NCI-H526 (cell line): Measurements from ENCODE around the gene SLX9.
"Not testable (repeated sequence)": the region's sequence is repeated elsewhere in the genome, so short reads cannot be mapped to it uniquely, and the experiment has no call there.

Experiments used
- DNase-seq, 2 experiments: peaks; one replicate each; lab custom pipeline; 2025; lab: John Stamatoyannopoulos, UW

The SLX9 gene

DNA sequence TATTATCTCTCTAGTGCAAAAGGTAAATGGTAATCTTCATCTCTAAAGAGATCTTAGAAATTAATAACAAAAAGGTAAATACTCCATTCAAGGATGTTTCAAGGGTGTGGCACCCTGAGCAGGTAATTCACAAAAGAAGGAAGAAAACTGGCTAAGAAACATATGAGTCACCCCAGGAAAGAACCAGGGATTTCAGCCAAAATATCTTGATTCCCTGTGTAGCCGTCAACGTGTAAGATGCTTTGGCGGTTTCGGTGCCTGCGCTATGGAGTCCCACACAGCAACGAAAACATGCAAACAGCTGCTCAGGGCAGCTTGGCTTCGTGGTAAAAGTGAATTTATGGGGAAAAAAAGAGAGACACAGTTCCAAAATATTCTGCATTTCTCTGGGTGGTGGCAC lies 22.9 kb upstream of the SLX9 start:
- DNase-seq, result no peak

DNA sequence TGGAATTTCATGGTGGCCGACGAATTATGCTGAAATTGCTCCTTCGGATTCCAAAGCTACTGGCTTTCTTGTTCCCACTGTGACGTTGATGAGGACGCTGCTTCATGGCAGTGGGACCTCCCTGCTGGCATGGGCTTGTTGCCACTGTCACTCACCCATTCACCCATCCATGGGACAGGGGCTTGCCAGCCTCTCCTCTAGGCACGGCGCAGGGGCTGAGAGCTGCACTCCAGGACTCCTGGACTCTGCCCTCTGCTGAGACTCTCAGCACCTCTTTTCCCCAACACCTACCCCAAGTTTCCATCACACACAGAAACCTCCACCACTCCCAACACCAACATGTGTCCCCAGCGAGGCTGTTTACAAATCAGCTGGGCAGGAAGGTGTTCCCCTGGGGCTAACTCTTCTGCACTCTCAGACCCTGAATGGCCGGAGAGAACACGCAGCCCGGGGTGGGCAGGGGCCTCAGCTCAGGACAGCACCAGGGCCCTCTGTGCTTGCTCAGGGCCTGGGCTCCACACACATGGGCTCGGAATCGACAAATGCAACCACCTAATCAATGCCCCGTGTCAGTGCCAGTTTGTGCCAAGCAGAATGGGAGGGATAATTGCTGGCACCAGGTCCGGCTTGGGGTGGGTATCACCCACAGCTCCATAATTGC lies 22.3 kb upstream of the SLX9 start:
- no peak for DNase-seq

DNA sequence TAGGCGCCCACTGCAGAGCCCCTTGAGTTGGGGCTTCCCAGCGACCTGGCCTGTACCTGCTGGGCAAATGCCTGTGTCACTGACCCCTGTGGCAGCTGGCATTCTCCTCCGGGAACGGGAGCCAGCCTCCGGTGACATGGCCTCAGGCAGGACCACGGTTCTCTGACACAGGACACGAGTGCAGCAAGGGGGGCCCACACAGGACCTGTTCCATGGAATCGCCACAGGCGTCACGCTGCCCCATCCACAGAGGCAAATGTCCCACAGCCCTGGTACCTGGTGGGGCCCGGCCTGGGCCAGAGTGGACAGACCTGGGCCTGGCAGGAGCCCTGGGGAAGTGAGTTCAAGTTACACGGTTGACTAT lies 21.7 kb upstream of the SLX9 start:
- no peak for DNase-seq

DNA sequence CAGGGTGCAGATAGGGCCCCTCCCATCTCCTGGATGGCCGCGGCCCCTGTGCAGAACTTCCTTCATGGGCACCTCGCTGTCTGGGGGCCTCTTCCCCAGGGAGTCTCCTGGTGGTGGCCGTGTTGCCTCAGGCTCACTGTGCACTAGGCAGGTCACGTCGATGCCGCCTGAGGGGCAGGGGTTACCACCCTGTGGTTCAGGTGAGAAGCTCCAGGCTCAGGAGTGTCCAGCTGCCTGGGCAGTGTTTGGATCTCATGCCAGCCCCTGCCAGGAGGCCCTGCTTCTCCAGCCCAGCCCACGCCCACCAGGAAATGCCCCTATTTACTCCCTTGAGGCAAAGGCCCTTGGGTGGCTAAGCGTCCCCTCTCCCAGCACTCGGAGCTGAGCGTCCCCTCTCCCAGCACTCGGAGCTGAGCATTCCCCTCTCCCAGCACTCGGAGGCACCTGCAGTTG lies 21.2 kb upstream of the SLX9 start:
- no peak for DNase-seq

DNA sequence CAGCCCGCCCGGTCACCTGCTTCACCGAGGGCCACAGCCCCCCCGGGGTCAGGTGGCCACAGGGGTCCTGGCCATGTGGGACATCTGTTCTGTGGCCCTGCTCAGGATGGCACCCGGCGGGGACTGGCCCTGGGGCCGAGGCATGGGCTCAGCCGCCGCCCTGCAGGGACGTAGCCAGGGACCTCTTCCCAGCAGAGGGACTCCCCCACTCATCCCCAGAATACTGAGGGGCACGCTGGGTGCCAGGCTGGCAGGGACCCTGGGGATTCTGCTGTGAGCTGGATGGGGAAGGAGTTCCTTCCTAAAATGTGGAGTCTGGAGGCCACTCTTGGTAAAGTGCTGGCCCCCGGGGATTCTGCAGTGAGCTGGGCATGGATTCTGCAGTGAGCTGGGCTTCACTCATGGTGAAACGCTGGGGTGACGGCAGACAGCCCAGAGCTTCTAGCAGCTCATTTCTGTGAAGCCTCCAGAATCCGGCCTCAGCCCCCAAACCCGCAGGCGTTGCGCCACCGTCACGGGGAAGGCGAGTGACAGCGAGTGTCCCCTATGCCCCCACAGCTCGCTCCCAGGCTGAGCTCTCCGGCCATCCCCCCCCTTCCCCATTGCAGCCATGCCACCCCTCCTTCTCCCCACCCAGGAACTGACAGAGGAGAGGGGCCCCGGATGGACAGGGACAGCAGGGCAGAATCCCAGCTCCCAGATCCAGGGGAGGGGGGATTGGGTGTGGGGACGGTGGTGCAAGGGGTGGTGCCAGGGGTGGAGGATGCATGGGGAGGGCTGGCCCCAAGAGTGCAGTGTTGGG lies 20.5 kb upstream of the SLX9 start:
- no peak for DNase-seq

DNA sequence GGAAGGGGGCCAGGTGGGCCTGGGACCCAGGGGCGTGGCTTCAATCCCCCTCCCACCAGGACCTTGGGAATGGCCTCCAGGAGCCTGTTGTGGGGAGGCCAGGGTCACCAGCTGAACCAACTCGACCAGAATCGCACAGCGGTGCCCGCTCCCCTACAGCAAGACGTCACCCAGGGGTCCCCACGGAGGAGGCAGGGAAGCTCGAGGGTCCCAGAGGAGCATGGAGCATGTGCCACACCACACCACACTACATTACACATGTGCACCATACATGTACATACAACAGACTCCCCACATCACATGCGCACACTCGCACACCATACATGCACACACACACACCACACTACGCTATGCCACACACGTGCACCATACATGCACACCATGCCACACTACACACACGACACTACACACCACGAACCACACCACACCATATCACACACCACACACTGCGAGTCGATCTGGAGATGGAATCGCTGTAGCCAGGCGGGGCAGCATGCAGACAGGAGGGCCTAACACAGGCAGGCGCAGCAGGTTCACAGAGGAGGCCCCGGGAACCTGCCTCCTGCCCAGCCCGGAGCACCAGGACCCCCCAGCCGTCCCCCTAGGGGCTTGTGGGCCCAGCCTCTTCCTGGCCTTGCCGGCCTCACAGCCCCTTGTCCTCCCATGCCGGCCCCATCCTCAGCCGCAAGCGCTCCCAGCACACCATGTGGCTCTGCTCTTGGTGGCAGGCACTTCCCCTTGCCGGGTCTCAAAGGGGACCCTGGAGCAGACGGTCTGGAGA lies 19.7 kb upstream of the SLX9 start:
- no peak for DNase-seq

DNA sequence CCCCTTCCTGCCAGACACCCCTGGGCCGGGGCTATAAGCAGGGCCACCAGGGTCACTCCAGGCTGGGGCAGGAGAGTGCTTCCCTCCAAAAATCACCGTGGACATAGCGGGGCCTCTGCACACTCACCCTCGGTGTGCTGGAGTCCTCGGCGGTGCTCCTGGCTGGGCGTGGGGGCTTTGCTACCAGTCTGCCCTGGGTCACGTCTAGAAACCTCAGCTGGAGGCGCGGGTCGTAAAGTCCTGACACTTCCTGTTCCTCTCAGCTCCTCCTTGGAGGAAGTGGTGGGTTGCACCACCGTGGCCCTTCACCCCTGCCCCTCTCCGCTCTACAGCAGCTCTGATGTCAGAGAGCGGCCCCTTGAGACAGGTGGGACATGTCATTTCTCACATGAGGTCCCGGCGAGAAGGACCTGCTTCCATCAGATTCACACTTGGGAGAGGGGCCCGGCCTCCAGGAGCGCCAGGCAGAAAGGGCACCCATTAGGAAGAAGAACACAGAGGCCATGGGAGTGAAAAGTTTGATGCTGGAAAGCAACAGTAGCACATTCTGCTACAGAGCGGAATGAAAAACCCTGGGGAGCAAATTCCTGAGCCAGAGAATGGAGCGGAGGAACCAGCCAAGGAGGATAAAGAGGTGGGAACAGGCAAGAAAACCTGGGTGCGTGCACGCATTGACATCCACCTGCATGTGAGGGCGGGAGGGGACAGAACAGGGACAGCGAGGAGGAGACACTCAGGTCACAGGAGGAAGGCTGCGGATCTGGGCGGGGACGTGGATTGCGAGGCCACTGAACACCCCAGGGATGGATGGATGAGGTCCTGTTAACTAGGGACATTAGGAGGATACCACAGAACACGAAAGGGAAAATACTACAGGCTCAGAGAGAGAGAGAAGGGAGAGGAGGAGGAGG lies 18.9 kb upstream of the SLX9 start, which contains the start of gene ITGB2:
ITGB2 (minus strand) TSS at position 206 of the 911 bp plus-strand sequence. CDS start 10,117 bp downstream, outside the sequence.
- no peak for DNase-seq

DNA sequence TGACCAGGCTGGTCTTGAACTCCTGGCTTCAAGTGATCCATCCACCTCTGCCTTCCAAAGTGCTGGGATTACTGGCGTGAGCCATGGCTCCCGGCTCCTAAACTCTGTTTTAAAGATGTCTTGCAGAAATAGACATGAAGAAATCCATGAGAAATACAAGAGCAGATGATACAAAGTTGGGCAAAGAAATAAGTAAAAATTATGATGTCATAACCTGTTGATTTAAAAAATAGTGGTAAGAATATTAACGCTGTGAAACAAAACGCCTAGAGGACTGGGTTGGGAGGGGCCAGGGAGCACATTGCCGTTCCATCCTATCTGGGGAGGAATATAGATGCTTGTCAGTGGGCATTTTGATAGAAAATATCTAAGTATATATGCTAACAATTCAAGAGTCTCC lies 17.9 kb upstream of the SLX9 start:
- DNase-seq, result no peak

DNA sequence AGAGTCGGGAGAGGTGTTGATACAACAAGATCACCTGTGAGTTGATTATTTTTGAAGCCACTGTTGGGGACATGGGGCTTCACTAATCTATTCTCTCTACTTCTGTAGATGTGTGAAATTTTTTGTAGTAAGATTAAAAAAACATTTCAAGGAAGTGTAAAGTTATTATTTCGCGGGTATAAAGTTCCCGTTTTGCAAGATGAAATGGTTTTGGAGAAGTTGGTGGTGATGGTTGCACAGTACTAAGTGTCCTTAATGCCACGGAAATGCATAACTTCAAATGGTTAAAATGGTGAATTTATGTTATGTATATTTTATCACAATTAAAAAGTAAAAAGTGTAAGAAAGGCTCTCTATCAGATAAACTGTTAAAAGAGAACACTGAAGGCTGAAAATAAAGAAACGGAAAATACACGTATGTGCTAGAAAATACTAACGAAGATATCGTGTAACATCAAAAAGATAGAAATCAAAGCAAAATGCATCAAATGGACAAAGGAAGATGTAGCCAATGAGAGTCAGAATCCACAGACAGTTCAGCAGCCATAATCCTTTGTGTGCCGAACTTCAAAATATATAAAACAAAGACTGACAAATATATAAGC lies 16.2 kb upstream of the SLX9 start:
- DNase-seq, result no peak

DNA sequence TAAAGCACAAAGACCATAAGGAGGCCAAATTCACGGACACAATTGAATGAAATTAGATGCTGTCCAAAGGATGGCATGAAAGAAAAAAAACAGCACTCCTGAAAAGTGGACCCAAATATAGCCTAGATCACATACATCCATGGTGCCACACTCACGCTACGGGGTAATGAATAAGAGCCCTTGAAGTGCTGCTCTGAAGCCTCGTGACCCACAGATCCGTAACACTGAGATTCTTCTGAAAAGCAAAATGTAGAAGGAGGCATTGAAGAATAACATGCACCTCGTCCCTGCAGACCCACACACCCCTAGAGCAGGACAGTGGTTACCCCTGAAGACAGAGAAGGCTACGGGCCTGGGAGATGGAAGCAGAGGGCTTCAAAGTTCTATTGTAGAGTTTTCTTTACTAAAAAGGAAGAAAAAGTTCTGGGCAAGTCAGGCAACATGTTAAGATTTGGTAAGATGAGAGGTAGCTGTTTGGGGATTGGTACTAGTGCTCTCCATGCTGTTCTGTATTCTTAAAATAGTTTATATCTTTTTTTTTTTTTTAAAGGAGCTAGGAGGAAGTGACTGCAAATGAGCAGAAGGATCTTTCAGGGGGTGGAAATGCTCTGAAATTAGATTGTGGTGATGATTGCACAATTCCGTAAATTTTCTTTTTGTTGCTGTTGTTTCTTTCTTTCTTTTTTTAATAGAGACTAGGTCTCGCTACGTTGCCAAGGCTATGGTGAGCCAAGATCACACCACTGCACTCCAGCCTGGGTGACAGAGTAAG lies 15.0 kb upstream of the SLX9 start:
- DNase-seq, result no peak

DNA sequence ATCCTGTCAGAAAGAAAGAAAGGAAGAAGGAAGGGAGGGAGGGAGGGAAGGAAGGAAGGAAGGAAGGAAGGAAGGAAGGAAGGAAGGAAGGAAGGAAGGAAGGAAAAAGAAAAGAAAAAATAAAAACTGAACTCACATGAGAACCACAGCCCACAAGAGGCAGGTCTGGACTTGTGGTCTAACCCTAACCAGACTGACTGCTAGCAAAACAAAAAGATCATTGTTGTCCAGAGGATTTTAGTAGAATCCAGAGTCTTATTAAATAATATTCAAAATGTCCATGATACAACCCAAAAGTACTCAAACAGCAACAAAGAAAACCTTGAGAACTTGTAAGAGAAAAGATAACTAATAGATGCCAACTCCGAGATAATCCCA lies 14.5 kb upstream of the SLX9 start:
- DNase-seq, result no peak

DNA sequence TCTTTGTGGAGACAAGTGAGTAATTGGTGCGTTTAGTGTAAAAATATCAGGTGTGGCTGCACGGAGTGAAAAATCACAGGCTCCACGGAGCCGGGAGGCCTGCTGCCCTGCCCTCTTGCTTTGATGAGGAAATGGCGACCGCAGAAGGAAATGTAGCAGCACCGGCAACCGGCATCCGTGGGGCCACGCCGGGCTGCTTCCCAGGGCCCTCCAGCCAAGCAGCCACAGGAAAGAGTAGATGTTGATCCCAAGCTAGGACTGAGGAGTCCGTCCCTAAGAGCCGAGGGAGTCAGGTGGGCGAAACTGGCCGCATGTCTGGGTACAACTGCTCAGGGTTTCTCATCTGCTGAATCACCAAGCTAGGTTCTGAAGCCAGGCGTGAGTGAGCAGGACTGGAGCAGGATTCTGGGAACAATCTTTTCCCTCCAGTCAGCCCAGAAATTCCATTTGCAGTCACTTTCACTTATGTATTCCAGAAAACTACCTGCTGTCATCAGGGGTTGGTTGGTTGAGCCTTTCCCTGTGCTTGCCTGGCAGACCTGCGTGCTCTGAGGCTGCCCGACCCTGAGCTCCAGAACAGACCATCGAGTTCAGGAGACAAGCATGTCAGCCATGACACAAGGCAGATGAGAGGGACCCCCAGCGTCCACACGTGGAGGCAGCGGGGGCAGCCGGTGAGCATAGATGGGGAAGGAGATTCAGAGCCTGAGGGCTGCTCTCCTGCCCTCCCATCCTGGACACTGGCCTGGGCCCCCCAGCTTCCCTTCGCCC lies 13.3 kb upstream of the SLX9 start:
- no peak for DNase-seq

DNA sequence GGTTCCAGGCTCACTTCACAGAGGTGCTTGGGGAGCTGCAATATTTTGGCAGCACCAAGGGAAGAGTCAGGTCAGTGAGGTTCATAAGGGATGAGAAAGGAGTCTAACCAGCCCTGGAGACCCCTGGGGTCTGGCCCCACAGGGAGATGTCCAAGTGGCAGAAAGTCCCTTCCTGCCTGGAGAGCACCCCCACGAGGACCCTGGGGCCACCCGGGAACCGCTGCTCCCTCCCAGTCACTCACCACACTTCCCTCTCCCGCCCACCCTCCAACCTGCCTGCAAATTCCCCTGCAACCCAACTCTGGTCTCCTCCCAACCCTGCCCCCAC lies 12.6 kb upstream of the SLX9 start:
- DNase-seq, result no peak

DNA sequence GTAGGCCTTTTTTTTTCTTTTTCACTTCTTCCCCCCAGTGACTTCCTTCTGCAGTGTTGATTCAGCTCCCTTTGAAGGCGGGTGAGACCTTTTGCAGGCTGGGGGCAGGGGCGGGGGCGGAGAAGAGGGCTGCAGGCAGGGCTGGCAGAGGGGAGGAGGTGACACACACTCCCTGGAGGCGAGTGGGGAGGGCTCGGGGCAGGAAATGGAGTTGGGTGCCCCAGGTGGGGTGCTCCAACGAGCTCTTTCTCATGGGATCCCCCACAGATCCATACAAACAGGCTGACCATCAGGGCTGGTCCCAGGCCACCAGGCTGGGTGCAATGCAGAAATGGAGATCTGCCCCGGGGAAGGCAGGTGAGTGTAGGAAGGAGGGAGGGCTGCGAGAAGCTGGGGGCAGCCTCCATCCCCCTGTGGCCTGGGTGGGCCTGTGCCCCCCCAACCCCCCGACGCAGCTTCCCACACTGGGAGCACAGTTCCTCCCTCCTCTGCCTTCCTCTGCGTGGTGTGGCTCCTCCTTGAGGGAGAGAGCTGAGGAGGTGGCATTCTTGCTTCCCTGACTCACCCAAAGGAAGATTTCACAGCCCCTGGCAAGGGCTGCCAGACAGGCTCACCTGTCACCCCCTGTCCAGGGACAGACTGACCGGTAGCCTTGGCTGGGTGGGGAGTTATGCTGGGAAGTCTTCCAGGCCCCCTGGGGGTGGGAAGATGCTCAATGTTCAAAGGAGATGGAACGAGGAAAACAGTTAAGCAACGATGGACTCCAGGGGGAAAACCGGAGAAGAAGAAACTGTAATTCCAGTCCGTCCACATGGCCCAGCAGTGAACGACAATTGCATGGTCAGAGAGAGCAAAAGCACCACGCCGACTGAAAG lies 12.0 kb upstream of the SLX9 start:
- no peak for DNase-seq

DNA sequence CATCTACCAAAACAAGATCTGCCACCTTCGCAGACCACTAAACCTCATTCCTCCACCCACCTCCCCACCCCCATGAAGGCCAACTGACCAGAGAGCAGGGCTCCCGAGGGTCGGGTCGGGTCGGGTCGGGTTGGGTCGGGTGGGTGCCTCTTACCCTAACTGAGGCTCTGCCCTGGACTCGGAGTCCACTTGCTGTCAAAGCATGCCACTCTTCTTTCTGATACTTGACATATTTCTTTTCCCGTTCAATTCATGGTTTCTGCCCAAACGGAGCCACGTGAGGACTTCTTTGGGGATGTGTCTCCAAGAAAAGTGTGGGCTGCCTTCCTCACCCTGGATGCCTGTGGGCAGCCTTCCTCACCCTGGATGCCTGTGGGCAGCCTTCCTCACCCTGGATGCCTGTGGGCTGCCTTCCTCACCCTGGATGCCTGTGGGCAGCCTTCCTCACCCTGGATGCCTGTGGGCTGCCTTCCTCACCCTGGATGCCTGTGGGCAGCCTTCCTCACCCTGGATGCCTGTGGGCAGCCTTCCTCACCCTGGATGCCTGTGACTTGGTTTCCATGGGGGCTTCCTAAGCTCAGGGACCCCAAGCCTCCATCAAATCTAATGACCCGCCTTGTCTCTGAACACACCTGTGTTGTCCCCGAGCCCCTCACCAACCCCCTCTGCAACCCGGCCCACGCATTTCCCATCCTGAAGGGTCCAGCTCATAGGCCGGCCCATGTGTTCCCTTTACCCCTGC lies 11.2 kb upstream of the SLX9 start:
- not testable (repeated sequence) for DNase-seq

DNA sequence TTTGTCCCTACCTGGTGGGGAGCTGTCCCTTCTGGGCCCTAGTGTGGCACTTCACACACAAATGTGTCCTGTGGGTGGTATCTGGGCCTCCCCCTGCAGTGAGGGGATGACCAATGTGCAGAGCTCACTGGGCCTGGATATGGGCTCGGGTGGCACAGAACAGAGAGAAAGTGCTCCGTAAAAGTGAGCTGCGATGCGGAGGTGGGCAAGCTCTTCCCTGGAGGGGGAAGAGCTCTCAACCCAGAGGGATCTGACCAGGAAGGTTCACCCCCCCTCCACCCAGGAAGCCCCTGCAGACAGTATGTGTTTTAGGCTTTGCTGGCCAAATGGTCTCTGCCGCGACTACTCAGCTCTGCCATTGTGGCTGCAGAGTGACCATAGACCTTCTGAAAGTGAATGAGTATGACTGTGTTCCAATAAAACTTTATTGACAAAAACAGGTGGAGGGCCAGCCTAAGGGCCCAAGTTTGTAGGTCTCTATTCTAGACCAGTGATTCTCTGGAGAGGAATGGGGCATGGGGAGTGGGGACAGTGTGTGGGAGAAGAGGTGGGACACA lies 10.5 kb upstream of the SLX9 start:
- DNase-seq, result no peak

DNA sequence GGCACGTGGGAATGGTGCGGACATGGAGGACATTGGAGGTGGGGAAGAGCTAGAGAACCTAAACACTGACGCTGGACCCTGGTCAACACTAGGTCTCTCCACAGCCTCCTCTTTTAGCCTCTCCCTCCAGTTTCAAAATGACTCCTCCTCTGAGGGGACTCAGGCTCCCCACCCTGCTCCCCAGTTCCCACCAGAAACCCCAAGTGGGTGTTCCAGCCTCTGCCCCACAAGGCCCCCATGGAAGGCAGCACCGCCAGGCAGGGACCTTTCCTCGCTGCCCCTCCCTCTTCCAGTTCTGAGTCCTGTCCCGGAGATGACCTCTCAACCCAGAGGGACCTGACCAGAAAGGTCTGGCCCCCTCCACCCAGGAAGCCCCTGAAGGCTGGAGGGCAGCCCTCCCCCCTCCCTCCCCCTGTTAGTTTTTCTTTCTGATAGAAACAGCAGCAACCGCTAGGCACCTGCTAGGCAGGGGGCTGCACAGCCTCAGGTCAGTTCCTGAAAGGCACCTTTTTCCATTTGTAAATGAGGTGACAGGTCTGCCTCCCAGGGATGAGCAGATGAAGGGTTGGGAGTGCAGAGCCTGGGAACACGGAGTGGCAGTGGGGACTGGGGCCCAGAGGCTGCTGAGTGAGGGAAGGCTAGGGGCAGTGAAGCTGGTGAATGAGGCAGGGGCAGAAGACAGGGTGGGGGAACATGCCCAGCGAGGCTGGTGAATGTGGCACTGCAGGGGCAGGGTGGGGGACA lies 9.9 kb upstream of the SLX9 start:
- no peak for DNase-seq
